HL-60 (cell line): Measurements from ENCODE around the gene ARHGAP24.

Experiments
- DNase-seq, 2 experiments: peaks; one replicate each; pipeline ENCODE4 v3.0.0-alpha.2; 2010 to 2020; ENCODE audit warnings: low read depth in 1 of 2, low spot score in 1 of 2
- H3K27ac ChIP-seq: fragments of 250-450 bp; sonication (Bioruptor Pico); replicated peaks from 2 replicates; pipeline ENCODE4 v1.5.1; 2020; ENCODE audit warnings: mild to moderate bottlenecking, moderate library complexity
- H3K27me3 ChIP-seq: fragments of 250-450 bp; sonication (Bioruptor Pico); 2 replicates; pipeline ENCODE4 v1.5.1; 2021; ENCODE audit warnings: mild to moderate bottlenecking, moderate library complexity; ENCODE audit not compliant: insufficient read depth, poor library complexity, severe bottlenecking
- H3K4me3 ChIP-seq: replicated peaks from 2 replicates; pipeline ENCODE4 v1.5.1; 2011; ENCODE audit warnings: mild to moderate bottlenecking, control low read depth, low read length; ENCODE audit not compliant: insufficient read depth
- CTCF ChIP-seq: IDR thresholded peaks from one replicate; pipeline ENCODE4 v1.5.1; 2011; ENCODE audit warnings: low read length, control low read depth, inconsistent platforms; ENCODE audit not compliant: insufficient read depth
- GABPA ChIP-seq: IDR thresholded peaks from 2 replicates; pipeline ENCODE4 v1.6.1; 2012; ENCODE audit warnings: low read depth
- POLR2AphosphoS5 ChIP-seq: IDR thresholded peaks from 2 replicates; pipeline ENCODE4 v1.6.1; 2012; ENCODE audit warnings: low read depth
- SPI1 ChIP-seq: IDR thresholded peaks from 2 replicates; pipeline ENCODE4 v1.6.1; 2012; ENCODE audit warnings: low read depth, mild to moderate bottlenecking, borderline replicate concordance
- TF ChIP-seq, protein P1 (sequence below): IDR thresholded peaks from 2 replicates; pipeline ENCODE4 v1.6.1; 2012; ENCODE audit warnings: low read depth; ENCODE audit not compliant: insufficient replicate concordance

ARHGAP24 gene

GRCh38 chr4:85595796-85596559, 121.0 kb downstream of the ARHGAP24 start:
- TF ChIP-seq, protein P1, sequence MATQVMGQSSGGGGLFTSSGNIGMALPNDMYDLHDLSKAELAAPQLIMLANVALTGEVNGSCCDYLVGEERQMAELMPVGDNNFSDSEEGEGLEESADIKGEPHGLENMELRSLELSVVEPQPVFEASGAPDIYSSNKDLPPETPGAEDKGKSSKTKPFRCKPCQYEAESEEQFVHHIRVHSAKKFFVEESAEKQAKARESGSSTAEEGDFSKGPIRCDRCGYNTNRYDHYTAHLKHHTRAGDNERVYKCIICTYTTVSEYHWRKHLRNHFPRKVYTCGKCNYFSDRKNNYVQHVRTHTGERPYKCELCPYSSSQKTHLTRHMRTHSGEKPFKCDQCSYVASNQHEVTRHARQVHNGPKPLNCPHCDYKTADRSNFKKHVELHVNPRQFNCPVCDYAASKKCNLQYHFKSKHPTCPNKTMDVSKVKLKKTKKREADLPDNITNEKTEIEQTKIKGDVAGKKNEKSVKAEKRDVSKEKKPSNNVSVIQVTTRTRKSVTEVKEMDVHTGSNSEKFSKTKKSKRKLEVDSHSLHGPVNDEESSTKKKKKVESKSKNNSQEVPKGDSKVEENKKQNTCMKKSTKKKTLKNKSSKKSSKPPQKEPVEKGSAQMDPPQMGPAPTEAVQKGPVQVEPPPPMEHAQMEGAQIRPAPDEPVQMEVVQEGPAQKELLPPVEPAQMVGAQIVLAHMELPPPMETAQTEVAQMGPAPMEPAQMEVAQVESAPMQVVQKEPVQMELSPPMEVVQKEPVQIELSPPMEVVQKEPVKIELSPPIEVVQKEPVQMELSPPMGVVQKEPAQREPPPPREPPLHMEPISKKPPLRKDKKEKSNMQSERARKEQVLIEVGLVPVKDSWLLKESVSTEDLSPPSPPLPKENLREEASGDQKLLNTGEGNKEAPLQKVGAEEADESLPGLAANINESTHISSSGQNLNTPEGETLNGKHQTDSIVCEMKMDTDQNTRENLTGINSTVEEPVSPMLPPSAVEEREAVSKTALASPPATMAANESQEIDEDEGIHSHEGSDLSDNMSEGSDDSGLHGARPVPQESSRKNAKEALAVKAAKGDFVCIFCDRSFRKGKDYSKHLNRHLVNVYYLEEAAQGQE = no peak
- TF ChIP-seq SPI1 (no peak), GABPA (no peak), CTCF (no peak), POLR2AphosphoS5 (no peak)
- H3K4me3 ChIP-seq = no peak overlapping the region
- H3K27ac ChIP-seq = no peak overlapping the region
- H3K27me3 ChIP-seq = no peaks in the 10 kb centered on the region
- DNase-seq = no peak

GRCh38 chr4:85598936-85599335, 124.0 kb downstream of the ARHGAP24 start:
- H3K4me3 ChIP-seq = no peak overlapping the region
- no peaks in the 10 kb centered on the region for H3K27me3 ChIP-seq
- no peak for DNase-seq
- no peak overlapping the region for H3K27ac ChIP-seq
- TF ChIP-seq, protein P1 = no peak
- TF ChIP-seq GABPA (no peak), SPI1 (no peak), CTCF (no peak), POLR2AphosphoS5 (no peak)

DNA sequence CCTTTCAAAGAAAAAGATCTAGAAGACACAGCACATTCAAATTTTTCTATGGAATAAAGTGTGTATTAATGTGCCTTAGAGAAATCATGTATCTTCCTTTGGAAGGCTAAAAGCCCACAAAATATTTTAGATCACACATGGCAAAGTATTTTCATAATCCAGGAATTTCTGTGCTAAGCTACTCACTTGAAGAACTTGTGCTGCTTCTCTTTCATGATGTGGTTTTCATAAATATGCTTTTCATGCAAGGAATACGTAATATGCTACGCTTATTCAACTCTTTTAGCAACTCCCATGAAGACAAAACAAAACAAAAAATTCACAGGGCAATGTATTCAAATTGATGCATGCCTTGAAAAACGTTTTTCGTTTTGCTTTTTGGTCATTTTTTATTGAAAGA, 125.6 kb downstream of the ARHGAP24 start:
- no peak for DNase-seq
- Histone ChIP-seq H3K27me3 (no peaks in the 10 kb centered on the region), H3K27ac (no peak overlapping the region), H3K4me3 (no peak overlapping the region)
- TF ChIP-seq POLR2AphosphoS5 (no peak), SPI1 (no peak), CTCF (no peak), GABPA (no peak)
- TF ChIP-seq, protein P1 = no peak
